Measurements from ENCODE around the gene NPM1. TPM values are rescaled to one million over a fixed set of nuclear protein-coding genes. Genes with fewer than 3 reads are reported as not detected.

The NPM1 gene
- total RNA-seq, 1 experiment from 2014 or later = 2,693 TPM

- CTCF ChIA-PET = no interaction called here
These were observed 41.9 kb downstream of the NPM1 start for GRCh38 chr5:171429543-171429910.

GRCh38 chr5:171431251-171431777 is 43.7 kb downstream of the NPM1 start:
- Histone ChIP-seq H2AFZ (ENCODE audit: low read depth, low read length, poor library complexity, severe bottlenecking) (no peak overlapping the region), H3K27me3 (ENCODE audit: insufficient read depth, low read length) (no peaks in the 10 kb centered on the region), H3K79me2 (ENCODE audit: insufficient read depth, low read length) (no peaks in the 10 kb centered on the region), H3K9me3 (ENCODE audit: control insufficient read depth in 1 of 2, insufficient read depth in 1 of 2, low read depth in 1 of 2, low read length in 2 of 2) (no peaks in the 10 kb centered on the region), H3K27ac (ENCODE audit: low read depth, low read length) (no peak overlapping the region), H3K4me3 (replicated peaks in 1 of 2; ENCODE audit: low read depth in 1 of 2, low read length in 2 of 2) (no peak overlapping the region), H3K9me2 (ENCODE audit: insufficient read depth) (no peaks in the 10 kb centered on the region), H3K36me3 (ENCODE audit: control insufficient read depth in 1 of 2, insufficient read depth in 2 of 2, low read length in 2 of 2) (no peaks in the 10 kb centered on the region), H3K9ac (ENCODE audit: low read length) (no peak overlapping the region), H3K4me2 (ENCODE audit: low read length) (no peak overlapping the region), H4K20me1 (ENCODE audit: insufficient read depth) (no peaks in the 10 kb centered on the region), H3K4me1 (ENCODE audit: control insufficient read depth in 1 of 2, insufficient read depth in 2 of 2, low read length in 2 of 2) (no peaks in the 10 kb centered on the region)
- ChIA-PET CTCF (no interaction called here), RAD21 (ENCODE audit: low non-redundant PET in 1 of 2, low total read pairs in 2 of 2, uncharacterized antibody in 2 of 2, unreplicated experiment in 2 of 2) (no interaction called here), POLR2A (no interaction called here)
- DNase-seq (ENCODE audit: low read depth, low spot score) (no peak), ATAC-seq (no peak)
- intact Hi-C loops (cut with micrococcal nuclease) = no loop called here
- no TSS peak for BruUV-seq (replicated peaks)
- no peak for TF ChIP-seq EZH2 (IDR thresholded peaks at IDR 0.05)
- TF ChIP-seq JUND (IDR thresholded peaks at IDR 0.05) = no peak
- TF ChIP-seq SP1 (IDR thresholded peaks at IDR 0.05; ENCODE audit: low read depth) = no peak
- TF ChIP-seq, protein P1, sequence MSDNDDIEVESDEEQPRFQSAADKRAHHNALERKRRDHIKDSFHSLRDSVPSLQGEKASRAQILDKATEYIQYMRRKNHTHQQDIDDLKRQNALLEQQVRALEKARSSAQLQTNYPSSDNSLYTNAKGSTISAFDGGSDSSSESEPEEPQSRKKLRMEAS (IDR thresholded peaks at IDR 0.05) = no peak
- TF ChIP-seq, protein P2, sequence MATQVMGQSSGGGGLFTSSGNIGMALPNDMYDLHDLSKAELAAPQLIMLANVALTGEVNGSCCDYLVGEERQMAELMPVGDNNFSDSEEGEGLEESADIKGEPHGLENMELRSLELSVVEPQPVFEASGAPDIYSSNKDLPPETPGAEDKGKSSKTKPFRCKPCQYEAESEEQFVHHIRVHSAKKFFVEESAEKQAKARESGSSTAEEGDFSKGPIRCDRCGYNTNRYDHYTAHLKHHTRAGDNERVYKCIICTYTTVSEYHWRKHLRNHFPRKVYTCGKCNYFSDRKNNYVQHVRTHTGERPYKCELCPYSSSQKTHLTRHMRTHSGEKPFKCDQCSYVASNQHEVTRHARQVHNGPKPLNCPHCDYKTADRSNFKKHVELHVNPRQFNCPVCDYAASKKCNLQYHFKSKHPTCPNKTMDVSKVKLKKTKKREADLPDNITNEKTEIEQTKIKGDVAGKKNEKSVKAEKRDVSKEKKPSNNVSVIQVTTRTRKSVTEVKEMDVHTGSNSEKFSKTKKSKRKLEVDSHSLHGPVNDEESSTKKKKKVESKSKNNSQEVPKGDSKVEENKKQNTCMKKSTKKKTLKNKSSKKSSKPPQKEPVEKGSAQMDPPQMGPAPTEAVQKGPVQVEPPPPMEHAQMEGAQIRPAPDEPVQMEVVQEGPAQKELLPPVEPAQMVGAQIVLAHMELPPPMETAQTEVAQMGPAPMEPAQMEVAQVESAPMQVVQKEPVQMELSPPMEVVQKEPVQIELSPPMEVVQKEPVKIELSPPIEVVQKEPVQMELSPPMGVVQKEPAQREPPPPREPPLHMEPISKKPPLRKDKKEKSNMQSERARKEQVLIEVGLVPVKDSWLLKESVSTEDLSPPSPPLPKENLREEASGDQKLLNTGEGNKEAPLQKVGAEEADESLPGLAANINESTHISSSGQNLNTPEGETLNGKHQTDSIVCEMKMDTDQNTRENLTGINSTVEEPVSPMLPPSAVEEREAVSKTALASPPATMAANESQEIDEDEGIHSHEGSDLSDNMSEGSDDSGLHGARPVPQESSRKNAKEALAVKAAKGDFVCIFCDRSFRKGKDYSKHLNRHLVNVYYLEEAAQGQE (IDR thresholded peaks at IDR 0.05; ENCODE audit: low read depth) = no peak
- TF ChIP-seq YY1 (IDR thresholded peaks at IDR 0.05; ENCODE audit: extremely low read depth, insufficient replicate concordance, low read depth, low read length) = no peak
- TF ChIP-seq TCF7L2 (IDR thresholded peaks at IDR 0.05; ENCODE audit: borderline replicate concordance, extremely low read depth, insufficient read depth, insufficient read length) = no peak
- no peak for TF ChIP-seq EZH2phosphoT487 (IDR thresholded peaks at IDR 0.05; ENCODE audit: borderline replicate concordance)
- no peak for TF ChIP-seq SIN3A (IDR thresholded peaks at IDR 0.05; ENCODE audit: low read depth)
- no peak for TF ChIP-seq FOSL1 (IDR thresholded peaks at IDR 0.05; ENCODE audit: low read depth)
- TF ChIP-seq CEBPB (IDR thresholded peaks at IDR 0.05; ENCODE audit: low read depth) = no peak
- TF ChIP-seq, protein P3, sequence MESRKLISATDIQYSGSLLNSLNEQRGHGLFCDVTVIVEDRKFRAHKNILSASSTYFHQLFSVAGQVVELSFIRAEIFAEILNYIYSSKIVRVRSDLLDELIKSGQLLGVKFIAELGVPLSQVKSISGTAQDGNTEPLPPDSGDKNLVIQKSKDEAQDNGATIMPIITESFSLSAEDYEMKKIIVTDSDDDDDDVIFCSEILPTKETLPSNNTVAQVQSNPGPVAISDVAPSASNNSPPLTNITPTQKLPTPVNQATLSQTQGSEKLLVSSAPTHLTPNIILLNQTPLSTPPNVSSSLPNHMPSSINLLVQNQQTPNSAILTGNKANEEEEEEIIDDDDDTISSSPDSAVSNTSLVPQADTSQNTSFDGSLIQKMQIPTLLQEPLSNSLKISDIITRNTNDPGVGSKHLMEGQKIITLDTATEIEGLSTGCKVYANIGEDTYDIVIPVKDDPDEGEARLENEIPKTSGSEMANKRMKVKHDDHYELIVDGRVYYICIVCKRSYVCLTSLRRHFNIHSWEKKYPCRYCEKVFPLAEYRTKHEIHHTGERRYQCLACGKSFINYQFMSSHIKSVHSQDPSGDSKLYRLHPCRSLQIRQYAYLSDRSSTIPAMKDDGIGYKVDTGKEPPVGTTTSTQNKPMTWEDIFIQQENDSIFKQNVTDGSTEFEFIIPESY (IDR thresholded peaks at IDR 0.05; ENCODE audit: extremely low read depth, insufficient replicate concordance, low read length) = no peak
- no peak for TF ChIP-seq ZFX (IDR thresholded peaks at IDR 0.05)
- TF ChIP-seq POLR2AphosphoS5 (IDR thresholded peaks at IDR 0.05; ENCODE audit: low read depth, low read length) = no peak
- TF ChIP-seq ELF1 (IDR thresholded peaks at IDR 0.05; ENCODE audit: borderline replicate concordance, low read depth) = no peak
- TF ChIP-seq POLR2A (IDR thresholded peaks at IDR 0.05; ENCODE audit: borderline replicate concordance, extremely low read depth, insufficient read depth, insufficient read length) = no peak

More at GRCh38 chr5:171429543-171429910, 41.9 kb downstream of the NPM1 start:
- no peak overlapping the region for H3K9ac ChIP-seq (ENCODE audit: low read length)
- H3K27me3 ChIP-seq (ENCODE audit: insufficient read depth, low read length) = no peaks in the 10 kb centered on the region
- no peaks in the 10 kb centered on the region for H3K36me3 ChIP-seq (ENCODE audit: control insufficient read depth in 1 of 2, insufficient read depth in 2 of 2, low read length in 2 of 2)
- no peak for DNase-seq (ENCODE audit: low read depth, low spot score)
- no peak for ATAC-seq
- H3K79me2 ChIP-seq (ENCODE audit: insufficient read depth, low read length) = no peaks in the 10 kb centered on the region
- no peak overlapping the region for H2AFZ ChIP-seq (ENCODE audit: low read depth, low read length, poor library complexity, severe bottlenecking)
- no peak overlapping the region for H3K4me2 ChIP-seq (ENCODE audit: low read length)
- BruUV-seq (replicated peaks) = no TSS peak
- POLR2A ChIA-PET = no interaction called here
- RAD21 ChIA-PET (ENCODE audit: low non-redundant PET in 1 of 2, low total read pairs in 2 of 2, uncharacterized antibody in 2 of 2, unreplicated experiment in 2 of 2) = no interaction called here
- TF ChIP-seq ELF1 (IDR thresholded peaks at IDR 0.05; ENCODE audit: borderline replicate concordance, low read depth) = no peak
- no peak for TF ChIP-seq SP1 (IDR thresholded peaks at IDR 0.05; ENCODE audit: low read depth)
- TF ChIP-seq POLR2AphosphoS5 (IDR thresholded peaks at IDR 0.05; ENCODE audit: low read depth, low read length) = no peak
- no peak for TF ChIP-seq RAD21 (IDR thresholded peaks at IDR 0.05; ENCODE audit: low read depth)
- H3K4me3 ChIP-seq (replicated peaks in 1 of 2; ENCODE audit: low read depth in 1 of 2, low read length in 2 of 2) = no peak overlapping the region
- H3K4me1 ChIP-seq (ENCODE audit: control insufficient read depth in 1 of 2, insufficient read depth in 2 of 2, low read length in 2 of 2) = peaks cover 5 to 7% of the 10 kb centered on the region in 2 experiments
- no peaks in the 10 kb centered on the region for H3K9me2 ChIP-seq (ENCODE audit: insufficient read depth)
- no peak overlapping the region for H3K27ac ChIP-seq (ENCODE audit: low read depth, low read length)
- H3K9me3 ChIP-seq (ENCODE audit: control insufficient read depth in 1 of 2, insufficient read depth in 1 of 2, low read depth in 1 of 2, low read length in 2 of 2) = no peaks in the 10 kb centered on the region
- no peaks in the 10 kb centered on the region for H4K20me1 ChIP-seq (ENCODE audit: insufficient read depth)
- intact Hi-C loops (cut with micrococcal nuclease) = no loop called here
